ENCODE results near the gene TMEM138. TPM values are rescaled to one million over a fixed set of nuclear protein-coding genes. Genes with fewer than 3 reads are reported as not detected.
"Not testable (repeated sequence)": the region's sequence is repeated elsewhere in the genome, so short reads cannot be mapped to it uniquely, and the experiment has no call there.

Gene TMEM138
- total RNA-seq, 1 experiment from 2014 or later, result 38.8 TPM

DNA sequence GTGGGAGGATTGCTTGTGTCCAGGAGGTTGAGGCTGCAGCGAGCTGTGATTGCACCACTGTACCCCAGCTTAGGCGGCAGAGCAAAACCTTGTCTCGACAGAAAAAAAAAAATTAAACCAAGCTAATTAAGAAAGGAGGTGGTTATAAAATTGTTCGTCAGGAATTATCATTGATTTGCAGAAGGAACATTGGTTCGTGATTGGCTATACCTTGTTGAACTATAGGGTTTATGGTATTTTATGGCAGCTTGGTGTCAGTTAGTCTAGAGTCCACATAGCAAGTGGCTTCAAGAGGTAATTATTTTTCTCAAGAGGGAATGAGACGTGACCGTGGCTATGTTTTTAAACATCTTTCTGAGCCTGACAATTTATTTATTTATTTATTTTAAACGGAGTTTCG lies 18.7 kb downstream of the TMEM138 start (continued):
- no peak for TF ChIP-seq ZNF281 (CRISPR knock-in tag; IDR thresholded peaks at IDR 0.05)
- no peak for TF ChIP-seq CREM (CRISPR knock-in tag; IDR thresholded peaks at IDR 0.05)
- no peak for TF ChIP-seq NFYB (CRISPR knock-in tag; conservative IDR thresholded peaks at IDR 0.05; ENCODE audit: low read depth)
- no peak for TF ChIP-seq TEAD1 (CRISPR knock-in tag; IDR thresholded peaks at IDR 0.05)
- TF ChIP-seq IRF2 (CRISPR knock-in tag; IDR thresholded peaks at IDR 0.05; ENCODE audit: borderline replicate concordance, low read depth), result no peak
- TF ChIP-seq ETV6 (CRISPR knock-in tag; IDR thresholded peaks at IDR 0.05), result no peak
- TF ChIP-seq ELF4 (CRISPR knock-in tag; IDR thresholded peaks at IDR 0.05; ENCODE audit: low read depth), result no peak
- no peak for TF ChIP-seq ZNF232 (CRISPR knock-in tag; IDR thresholded peaks at IDR 0.05)
- no peak for TF ChIP-seq TP53 (CRISPR knock-in tag; IDR thresholded peaks at IDR 0.05)
- TF ChIP-seq GTF2I (CRISPR knock-in tag; conservative IDR thresholded peaks at IDR 0.05), result no peak
- TF ChIP-seq NR2C2 (CRISPR knock-in tag; IDR thresholded peaks at IDR 0.05), result no peak
- TF ChIP-seq TEAD4 (CRISPR knock-in tag; IDR thresholded peaks at IDR 0.05), result no peak

- H3K27ac Mint-ChIP-seq; H3K27me3 Mint-ChIP-seq (ENCODE audit: low read depth); H3K4me3 Mint-ChIP-seq; DNase-seq (ENCODE audit: low spot score); ATAC-seq; H3K36me3 Mint-ChIP-seq; H3K9me3 Mint-ChIP-seq; POLR2A ChIA-PET; H3K4me1 Mint-ChIP-seq: not testable (repeated sequence)
- CTCF ChIA-PET, result interaction anchor here (1.1 to 10.1 kb wide), 7 partner anchors 17 to 131 kb away, joined by 3 to 346 read pairs (median 15); partner anchors contain the start of genes CYB561A3, DDB1, TKFC and TMEM138
- peak; percentile 23; the same call in 1 of the 2 replicates for TF ChIP-seq ZNF121 (CRISPR knock-in tag; IDR thresholded peaks at IDR 0.05)
Observed at GRCh38 chr11:61383859-61384258, 21.7 kb downstream of the TMEM138 start.

- ChIA-PET CTCF (interaction anchor here (0.8 to 10.1 kb wide), 26 partner anchors 13 to 275 kb away, joined by 3 to 346 read pairs (median 4); partner anchors contain the start of genes CPSF7, CYB561A3, DDB1 and SDHAF2), POLR2A (interaction anchor here (0.5 to 1.7 kb wide), 3 partner anchors 12 to 45 kb away, joined by 4 read pairs; partner anchors contain the start of genes CPSF7, CYB561A3, SDHAF2 and TMEM138)
- ATAC-seq (peak; percentile 69), DNase-seq (ENCODE audit: low spot score) (peak; percentile 23)
- H3K4me1 Mint-ChIP-seq, result peaks cover 5% of the 10 kb centered on the region; the same call in 1 of the 2 replicates
- no peak for TF ChIP-seq FOXP1 (CRISPR knock-in tag; IDR thresholded peaks at IDR 0.05; ENCODE audit: borderline replicate concordance)
- TF ChIP-seq ZNF317 (CRISPR knock-in tag; IDR thresholded peaks at IDR 0.05; ENCODE audit: borderline replicate concordance, low read depth), result 0 out of 2 replicates have a peak, but pooled peaks have one; percentile 65
- no peak for TF ChIP-seq HMGA2 (CRISPR knock-in tag; IDR thresholded peaks at IDR 0.05)
- TF ChIP-seq, protein P1, sequence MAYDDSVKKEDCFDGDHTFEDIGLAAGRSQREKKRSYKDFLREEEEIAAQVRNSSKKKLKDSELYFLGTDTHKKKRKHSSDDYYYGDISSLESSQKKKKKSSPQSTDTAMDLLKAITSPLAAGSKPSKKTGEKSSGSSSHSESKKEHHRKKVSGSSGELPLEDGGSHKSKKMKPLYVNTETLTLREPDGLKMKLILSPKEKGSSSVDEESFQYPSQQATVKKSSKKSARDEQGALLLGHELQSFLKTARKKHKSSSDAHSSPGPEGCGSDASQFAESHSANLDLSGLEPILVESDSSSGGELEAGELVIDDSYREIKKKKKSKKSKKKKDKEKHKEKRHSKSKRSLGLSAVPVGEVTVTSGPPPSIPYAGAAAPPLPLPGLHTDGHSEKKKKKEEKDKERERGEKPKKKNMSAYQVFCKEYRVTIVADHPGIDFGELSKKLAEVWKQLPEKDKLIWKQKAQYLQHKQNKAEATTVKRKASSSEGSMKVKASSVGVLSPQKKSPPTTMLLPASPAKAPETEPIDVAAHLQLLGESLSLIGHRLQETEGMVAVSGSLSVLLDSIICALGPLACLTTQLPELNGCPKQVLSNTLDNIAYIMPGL (CRISPR knock-in tag; IDR thresholded peaks at IDR 0.05), result no peak
- TF ChIP-seq ATF1 (CRISPR knock-in tag; IDR thresholded peaks at IDR 0.05), result no peak
- TF ChIP-seq CBFB (CRISPR knock-in tag; IDR thresholded peaks at IDR 0.05; ENCODE audit: low read depth), result no peak
- TF ChIP-seq E2F4 (CRISPR knock-in tag; IDR thresholded peaks at IDR 0.05; ENCODE audit: borderline replicate concordance, low read depth), result no peak
- TF ChIP-seq KAT7 (CRISPR knock-in tag; IDR thresholded peaks at IDR 0.05; ENCODE audit: borderline replicate concordance), result no peak
- no peaks in the 10 kb centered on the region for H3K27me3 Mint-ChIP-seq (ENCODE audit: low read depth)
- H3K4me3 Mint-ChIP-seq, result no peak overlapping the region
- peaks cover 4% of the 10 kb centered on the region for H3K9me3 Mint-ChIP-seq
- no peak overlapping the region for H3K27ac Mint-ChIP-seq
- no peaks in the 10 kb centered on the region for H3K36me3 Mint-ChIP-seq
Observed at GRCh38 chr11:61384271-61385242, 22.4 kb downstream of the TMEM138 start.
